ENCODE data around the gene MSANTD1. TPM values are rescaled to one million over a fixed set of nuclear protein-coding genes. Genes with fewer than 3 reads are reported as not detected.

MSANTD1 gene
- total RNA-seq, 4 donors from 2014 or later = 0.19 to 0.51 TPM; not detected in 2

DNA sequence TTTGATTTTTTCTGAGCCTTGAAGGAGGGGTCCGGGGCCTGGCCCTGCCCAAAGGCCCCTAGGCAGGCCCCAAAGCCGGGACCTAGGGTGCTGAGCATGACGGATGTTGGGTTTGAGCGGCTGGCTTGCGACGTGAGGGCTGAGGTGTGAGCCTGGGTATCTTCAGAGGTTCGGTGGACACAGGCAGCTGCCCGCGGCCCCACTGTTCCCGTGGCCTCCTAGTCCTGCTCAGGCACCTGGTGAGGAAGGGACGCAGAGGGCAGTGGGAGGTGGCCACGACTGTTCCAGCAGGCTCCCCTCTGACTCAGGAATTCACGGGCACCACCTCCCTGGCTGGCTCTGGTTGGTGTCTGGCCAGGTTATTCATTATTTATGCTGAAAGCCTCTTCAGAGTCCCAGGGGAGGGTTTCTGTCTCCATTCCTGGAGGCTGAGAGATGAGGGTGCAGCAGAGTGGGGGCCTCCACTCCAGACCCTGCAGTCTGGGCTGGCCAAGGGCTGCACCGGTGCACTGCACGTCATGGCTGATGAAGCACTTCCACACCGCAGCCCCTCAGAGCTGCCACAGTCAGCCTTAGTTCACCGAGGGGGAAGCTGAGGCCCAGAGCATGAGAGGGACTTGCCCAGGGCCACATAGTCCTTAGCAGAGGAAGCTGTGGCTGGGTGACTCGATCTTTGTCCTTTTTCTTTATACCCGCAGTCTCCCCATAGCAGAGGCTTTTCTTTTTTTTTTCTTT is 2.2 kb downstream of the MSANTD1 start:
- TF ChIP-seq, protein P1, sequence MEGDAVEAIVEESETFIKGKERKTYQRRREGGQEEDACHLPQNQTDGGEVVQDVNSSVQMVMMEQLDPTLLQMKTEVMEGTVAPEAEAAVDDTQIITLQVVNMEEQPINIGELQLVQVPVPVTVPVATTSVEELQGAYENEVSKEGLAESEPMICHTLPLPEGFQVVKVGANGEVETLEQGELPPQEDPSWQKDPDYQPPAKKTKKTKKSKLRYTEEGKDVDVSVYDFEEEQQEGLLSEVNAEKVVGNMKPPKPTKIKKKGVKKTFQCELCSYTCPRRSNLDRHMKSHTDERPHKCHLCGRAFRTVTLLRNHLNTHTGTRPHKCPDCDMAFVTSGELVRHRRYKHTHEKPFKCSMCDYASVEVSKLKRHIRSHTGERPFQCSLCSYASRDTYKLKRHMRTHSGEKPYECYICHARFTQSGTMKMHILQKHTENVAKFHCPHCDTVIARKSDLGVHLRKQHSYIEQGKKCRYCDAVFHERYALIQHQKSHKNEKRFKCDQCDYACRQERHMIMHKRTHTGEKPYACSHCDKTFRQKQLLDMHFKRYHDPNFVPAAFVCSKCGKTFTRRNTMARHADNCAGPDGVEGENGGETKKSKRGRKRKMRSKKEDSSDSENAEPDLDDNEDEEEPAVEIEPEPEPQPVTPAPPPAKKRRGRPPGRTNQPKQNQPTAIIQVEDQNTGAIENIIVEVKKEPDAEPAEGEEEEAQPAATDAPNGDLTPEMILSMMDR (IDR thresholded peaks at IDR 0.05; ENCODE audit: low read depth) = no peak

- TF ChIP-seq, protein P1 (IDR thresholded peaks at IDR 0.05; ENCODE audit: low read depth) = no peak
These were observed 2.9 kb downstream of the MSANTD1 start for GRCh38 chr4:3251691-3252479.

DNA sequence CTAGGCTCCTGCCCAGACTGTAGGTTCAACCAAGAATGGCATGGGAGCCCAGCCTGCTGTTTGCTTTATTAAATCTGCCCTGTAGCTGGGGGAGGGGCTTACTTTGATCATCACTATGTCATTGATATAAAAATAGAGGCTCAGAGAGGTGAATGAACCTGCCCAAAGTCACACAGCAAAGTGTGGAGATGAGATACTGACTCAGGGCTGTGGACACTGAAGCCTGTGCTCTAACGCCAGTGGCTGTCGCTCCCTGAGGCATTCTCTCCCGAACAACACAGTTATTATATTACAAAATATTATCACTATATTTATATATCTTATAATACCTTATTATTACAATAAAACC is 3.5 kb downstream of the MSANTD1 start:
- TF ChIP-seq, protein P1 (IDR thresholded peaks at IDR 0.05; ENCODE audit: low read depth) = no peak

- TF ChIP-seq, protein P1 (IDR thresholded peaks at IDR 0.05; ENCODE audit: low read depth) = no peak
These were observed 4.1 kb downstream of the MSANTD1 start for GRCh38 chr4:3252831-3253641.

DNA sequence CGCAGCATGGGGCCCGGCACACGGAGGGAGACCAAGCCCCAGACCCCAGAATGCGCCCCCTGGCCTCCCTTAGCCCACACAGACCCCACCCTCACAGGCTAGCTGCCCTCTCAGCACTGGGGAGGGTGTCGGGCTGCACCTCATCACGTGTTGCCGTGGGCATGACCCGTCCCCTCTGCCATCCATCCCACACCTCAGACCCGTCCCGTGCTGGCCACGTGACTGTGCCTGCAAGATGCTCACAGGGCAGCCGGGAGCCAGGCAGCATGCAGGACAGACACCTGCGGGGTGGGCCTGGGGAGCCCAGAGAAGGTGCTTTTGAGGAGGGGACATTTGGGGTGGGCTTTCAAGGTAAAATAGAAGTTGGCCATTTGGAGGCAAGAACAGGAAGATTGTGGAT is 4.8 kb downstream of the MSANTD1 start:
- TF ChIP-seq, protein P1 (IDR thresholded peaks at IDR 0.05; ENCODE audit: low read depth) = no peak

GRCh38 chr4:3254302-3255131 is 5.6 kb downstream of the MSANTD1 start:
- TF ChIP-seq, protein P1 (IDR thresholded peaks at IDR 0.05; ENCODE audit: low read depth) = no peak

All from subcutaneous adipose tissue (tissue), 4 donors.